GM21360 (cell line): Measurements from ENCODE around the gene STAG3.
"Not testable (repeated sequence)": the region's sequence is repeated elsewhere in the genome, so short reads cannot be mapped to it uniquely, and the experiment has no call there.

Experiments used
- ATAC-seq: cut with Tn5 transposase; IDR thresholded peaks from one replicate; pipeline ENCODE4 v1.9.1; 2021; ENCODE audit warnings: mild to moderate bottlenecking, moderate library complexity; ENCODE audit not compliant: unreplicated experiment

The STAG3 gene

DNA sequence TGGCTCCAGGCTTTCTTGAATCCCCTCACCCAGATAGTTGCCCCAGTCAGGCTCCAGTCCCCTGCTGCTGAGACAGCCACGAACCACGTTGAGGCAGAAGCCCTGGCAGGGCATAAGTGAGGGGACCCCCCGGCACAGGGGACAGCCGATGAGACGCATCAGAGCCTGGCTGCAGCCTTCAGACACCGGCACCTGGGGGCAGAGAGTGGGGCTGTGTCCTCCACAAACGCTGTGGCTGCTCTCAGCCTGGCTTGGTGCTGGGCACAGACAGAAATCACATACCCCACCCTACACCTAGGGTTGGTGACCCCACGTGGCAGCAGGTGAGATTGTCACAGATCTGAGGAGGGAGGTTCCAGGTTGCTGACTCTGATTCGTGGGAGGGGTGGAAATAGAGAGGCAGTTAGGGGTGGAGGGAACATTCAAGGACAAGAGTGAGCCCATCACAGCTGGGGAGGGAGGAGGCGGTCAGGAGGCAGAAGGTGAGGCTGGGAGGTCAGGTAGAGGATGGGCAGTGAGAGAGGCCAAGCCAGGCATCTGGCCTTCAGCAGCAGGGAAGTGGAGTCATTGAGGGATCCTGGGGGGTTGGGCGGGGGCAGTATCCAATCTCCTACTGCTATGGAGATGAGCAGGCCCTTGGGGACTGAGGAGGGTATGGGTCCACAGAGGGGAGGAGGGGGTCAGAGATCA, 3.8 kb upstream of the STAG3 start:
- no peak for ATAC-seq

DNA sequence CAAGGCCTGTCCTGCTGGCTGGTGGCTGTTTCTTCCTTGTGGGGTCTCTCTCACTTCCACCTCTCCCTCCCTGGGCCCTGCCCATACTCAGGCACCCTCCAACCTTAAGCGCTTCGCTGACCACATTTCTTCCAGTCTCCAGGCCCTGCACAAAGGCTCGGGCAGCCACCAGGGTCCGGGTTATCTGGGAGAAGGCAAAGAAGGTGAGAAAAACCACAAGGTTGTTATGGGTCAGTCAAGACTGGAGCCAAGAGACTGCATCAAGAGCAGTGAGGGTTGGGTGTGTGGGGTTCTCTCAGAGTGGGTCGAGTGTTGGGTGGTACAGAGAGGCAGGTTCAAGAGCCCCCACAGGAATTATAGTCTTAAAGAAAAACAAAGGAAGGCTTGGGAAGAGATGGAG, 3.1 kb upstream of the STAG3 start:
- no peak for ATAC-seq

DNA sequence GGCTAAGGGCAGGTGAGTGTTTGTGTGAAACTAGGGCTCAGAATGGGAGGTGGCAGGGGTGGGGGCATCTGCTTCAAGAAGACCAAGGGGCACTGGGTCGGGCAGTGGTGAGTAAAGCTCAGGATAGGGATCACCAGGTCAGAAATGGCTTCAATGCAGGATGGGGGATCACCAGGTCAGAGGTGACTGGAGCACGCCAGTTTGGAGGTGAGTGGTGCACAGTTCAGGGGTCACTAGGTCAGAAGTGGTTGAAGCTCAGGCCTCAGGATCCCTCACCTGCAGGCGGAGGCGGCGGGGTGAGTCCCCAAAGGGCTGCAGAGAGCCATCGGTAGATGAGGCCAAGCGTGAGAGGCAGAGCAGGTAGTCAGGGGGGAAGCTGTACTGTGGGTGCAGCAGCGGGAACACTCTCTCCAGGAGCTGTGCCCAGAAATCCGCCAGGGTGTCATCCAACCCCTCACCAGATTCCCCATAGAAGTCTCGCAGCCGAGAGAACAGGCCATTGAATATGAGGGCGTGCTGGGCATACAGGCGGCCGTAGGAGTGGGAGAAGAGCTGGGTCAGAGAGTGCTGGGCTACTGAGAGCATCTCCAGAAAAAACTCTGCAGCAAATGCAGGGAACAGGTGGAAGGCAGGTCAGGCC, 2.3 kb upstream of the STAG3 start:
- no peak for ATAC-seq

DNA sequence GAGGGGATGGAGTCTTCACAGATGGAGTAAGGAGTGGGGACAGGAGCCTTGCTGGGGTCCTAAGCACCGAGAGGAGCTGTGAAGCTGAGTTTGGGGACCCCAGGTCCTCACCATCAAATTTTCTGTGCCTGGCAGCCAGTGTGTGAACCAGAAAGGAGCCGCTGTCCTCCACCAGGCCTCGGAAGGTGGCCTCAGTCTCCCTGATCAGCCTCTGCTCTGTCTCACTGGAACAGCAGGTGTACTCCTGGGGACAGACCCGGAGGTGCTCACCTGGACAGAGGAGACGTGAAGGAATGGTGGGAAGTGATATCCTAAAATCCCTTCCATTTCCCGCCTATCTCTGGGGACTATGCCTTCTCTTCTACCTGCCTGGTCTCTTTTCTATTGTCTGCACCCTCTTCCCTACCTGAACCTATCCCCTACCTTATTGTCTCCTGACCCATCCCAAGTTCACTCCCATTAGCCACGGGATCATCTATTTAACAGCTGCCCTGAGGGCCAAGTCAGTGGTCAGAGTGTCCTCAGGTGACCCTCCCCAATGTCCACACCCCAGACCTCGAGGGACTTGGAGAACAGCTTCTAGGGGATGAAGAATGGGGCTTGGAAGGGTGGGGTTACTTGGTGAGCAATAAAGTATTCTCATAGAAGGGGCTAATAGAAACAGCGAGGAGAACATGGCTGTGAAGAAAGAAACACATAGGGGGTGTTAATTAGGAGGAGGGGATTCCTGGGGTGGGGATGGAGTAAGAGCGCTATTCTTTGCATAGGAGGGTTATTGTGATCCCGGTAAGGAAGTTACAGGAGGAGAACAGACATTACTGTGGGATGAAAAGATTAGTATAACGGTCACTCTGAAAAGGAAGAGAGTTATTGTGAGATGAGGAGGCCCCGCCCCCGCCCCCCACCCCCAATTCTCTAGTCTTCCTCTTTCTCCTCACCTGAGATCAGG, 1.3 kb upstream of the STAG3 start:
- ATAC-seq, result no peak

GRCh38 chr7:100180084-100180483, 2.4 kb downstream of the STAG3 start:
- ATAC-seq, result not testable (repeated sequence)

DNA sequence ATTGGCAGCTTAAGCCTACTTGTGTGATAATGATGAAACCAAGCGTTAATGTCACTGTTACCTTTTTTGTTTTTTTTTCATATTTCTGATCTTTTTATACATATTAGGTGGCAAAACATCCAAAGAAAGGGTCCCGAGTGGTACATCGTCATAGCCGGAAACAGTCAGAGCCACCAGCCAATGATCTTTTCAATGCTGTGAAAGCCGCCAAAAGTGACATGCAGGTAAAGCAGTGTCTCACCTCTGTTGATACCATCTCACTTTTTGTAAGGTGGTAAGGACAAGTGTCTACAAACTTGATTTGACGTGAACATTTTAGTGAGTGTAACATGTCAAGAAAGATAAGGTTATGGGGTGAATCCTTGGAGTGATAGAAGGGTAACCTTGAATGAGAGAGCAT, 4.9 kb downstream of the STAG3 start:
- ATAC-seq, result not testable (repeated sequence)

GRCh38 chr7:100183090-100183489, 5.4 kb downstream of the STAG3 start:
- ATAC-seq, result not testable (repeated sequence)

DNA sequence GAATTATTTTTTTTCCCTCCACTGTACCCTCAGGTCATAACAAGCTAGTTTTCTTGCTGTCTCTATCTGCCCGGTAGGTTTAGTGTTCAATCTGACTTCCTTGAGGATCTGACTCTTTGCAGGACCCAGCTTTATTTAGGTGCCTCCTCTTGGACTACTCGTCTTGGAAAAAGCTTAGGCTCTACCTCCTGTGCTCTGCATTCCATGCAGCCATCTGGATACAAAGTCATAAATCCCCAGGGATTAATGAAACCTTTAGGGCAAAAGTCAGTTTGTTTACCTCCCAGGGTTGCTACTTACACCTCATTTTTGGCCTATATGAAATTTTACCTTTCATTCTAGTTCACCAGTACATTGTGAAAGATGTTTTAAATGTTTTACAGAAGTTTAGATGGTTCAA, 8.0 kb downstream of the STAG3 start:
- no peak for ATAC-seq

- ATAC-seq, result no peak
Observed at GRCh38 chr7:100189061-100189460, 11.3 kb downstream of the STAG3 start.

DNA sequence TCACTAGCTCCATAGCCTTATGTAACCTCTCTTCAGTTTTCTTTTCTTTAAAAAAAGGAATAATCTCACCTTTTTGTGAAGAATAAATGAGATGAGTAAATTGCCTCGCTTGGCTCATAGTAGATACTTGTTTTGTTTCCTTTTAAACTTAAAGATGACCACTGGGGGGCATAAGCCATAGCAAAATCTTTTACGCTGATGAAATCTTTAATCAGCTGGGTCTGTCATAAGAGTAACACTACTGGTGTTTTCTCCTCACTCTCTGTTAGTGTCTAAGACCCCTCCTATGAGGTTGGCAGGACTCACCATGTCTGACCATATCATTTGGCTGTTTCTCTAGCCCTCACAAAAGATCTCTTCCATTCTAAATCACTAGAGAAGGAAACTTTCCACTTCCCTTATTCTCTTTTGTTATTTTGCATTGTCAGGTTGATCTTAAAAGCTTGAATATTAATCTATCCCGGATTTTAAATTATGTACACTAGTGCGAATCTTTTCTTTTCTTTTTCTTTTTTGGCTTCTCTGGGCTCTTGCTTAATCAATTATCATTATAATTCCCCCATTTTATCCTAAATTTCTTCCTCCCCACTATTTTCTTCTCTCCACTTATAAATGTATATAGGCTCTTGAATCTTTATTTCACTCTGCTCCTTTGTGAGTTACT, 12.5 kb downstream of the STAG3 start:
- ATAC-seq, result no peak

- no peak for ATAC-seq
Observed at GRCh38 chr7:100191775-100192174, 14.1 kb downstream of the STAG3 start.

GRCh38 chr7:100192281-100192862, 14.7 kb downstream of the STAG3 start:
- ATAC-seq, result not testable (repeated sequence)

DNA sequence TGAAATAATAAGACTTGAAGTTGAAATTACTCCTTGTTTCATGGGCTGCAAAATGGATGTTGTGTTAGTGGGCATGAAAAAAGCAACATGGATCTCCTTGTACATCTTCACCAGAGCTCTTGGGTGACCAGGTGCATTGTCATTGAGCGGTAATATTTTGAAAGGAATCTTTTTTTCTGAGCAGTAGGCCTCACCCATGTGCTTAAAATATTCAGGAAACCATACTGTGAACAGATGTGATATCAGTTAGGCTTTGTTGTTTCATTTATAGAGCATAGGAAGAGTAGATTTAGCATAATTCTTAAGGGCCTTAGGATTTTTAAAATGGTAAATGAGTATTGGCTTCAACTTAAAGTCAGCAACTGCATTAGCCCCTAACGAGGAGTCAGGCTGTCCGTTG, 15.3 kb downstream of the STAG3 start:
- ATAC-seq, result no peak

- no peak for ATAC-seq
Observed at GRCh38 chr7:100195222-100195621, 17.5 kb downstream of the STAG3 start.

DNA sequence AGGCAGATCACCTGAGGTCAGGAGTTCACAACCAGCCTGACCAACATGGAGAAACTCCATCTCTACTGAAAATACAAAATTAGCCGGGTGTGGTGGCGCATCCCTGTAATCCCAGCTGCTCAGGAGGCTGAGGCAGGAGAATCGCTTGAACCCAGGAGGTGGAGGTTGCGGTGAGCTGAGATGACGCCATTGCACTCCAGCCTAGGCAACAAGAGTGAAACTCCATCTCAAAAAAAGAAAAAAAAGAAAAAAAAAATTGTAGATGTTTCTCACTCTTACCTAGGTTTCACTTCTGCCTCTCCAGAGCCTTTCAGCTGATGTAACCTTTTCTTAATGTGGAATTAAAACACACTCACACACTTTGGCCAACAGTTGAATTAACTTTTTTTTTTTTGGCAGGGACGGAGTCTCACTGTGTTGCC, 18.2 kb downstream of the STAG3 start:
- ATAC-seq, result not testable (repeated sequence)

DNA sequence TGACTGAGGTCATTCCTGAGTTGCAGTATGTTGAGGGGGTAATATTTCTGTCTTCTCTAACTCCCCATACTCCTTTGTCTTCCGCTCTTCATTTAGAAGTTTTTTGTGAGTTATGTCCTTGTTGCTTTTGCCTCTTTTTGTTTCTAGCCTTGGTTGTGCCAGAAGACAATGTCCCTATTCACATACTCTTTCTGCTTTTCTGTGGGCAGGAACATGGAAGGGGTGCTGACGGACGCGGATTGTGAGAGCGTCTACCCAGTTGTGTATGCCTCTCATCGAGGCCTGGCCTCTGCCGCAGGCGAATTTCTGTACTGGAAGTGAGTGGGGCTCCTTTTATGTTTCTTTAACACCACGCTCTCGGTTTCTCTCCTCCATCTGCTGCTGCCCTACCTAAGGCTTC, 20.5 kb downstream of the STAG3 start:
- no peak for ATAC-seq

GRCh38 chr7:100200693-100201092, 23.0 kb downstream of the STAG3 start:
- ATAC-seq, result no peak

DNA sequence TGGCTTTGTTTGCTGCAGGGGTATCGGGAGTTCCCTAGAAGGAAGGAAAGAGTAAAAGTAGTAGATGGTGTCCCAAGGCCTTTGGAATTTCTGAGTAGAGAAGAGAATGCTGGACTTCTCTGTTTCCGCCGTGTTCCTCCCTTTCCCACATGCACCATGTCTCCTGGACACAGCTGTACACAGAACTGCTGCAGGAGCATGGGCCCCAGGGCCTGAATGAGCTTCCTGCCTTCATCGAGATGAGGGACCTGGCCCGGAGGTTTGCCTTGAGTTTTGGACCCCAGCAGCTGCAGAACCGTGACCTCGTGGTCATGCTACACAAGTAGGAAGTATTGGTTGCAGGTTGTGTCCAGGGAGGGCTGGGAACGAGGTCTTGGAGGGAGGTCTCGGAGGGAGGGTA, 26.7 kb downstream of the STAG3 start:
- ATAC-seq, result no peak

GRCh38 chr7:100208911-100209408, 31.2 kb downstream of the STAG3 start:
- peak; percentile 57 for ATAC-seq

GRCh38 chr7:100209493-100209892, 31.8 kb downstream of the STAG3 start:
- no peak for ATAC-seq
